HPDE6-E6E7 (cell line): Measurements from ENCODE around the gene LOX.

Experiments used
- DNase-seq: peaks from one replicate; pipeline ENCODE4 v3.0.0; 2011; ENCODE audit warnings: missing footprints; ENCODE audit errors: extremely low spot score

The LOX gene

DNA sequence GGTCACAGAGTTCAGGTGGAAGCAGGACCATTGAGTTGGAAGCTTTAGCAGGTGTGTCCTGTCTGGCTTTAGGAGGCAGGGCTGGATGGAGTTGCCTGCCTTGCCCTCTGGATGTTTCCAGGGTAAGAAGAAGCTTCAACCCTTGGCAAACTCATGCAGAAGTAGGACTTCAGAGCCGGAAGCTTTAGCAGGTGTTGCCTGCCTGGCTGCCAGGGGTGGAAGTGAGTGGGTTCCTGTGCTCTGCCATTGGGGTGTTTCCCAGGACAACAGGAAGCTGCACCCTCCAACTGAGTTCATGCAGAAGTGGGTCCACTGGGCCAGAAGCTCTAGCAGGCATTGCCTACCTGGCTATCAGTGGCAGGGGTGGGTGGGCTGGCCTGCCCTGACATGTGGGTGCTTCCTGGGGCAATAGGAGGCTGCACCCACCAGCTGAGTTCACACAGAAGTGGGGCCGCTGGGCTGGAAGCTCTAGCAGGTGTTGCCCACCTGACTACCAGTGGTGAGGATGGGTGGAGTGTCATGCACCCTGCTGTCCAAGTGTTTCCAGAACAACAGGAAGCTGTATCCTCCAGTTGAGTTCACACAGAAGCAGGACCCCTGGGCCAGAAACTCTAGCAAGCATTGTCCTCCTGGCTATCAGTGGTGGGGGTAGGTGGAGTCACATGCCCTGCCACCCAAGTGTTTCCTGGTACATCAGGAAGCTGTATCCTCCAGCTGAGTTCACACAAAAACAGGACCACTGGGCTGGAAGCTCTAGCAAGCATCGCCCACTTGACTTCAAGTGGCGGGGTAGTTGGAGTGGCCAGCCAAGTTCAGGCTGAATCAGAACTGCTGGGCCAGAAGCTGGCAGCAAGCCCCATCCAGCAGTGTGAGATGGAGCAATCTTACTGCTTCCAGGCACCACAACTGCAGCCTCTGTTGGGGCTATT lies 24.6 kb downstream of the LOX start:
- DNase-seq = no peak

DNA sequence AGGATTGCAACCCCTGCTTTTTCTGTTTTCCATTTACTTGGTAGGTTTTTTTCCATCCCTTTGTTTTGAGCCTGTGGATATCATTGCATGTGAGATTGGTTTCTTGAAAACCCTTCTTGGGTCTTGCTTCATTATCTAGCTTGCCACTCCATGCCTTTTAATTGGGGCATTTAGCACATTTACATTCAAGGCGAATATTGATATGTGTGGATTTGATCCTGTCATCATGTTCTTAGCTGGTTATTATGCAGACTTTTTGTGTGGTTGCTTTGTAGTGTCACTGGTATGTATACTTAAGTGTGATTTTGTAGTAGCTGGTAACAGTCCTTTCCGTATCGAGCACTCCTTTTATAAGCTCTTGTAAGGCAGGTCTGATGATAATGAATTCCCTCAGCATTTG lies 26.5 kb downstream of the LOX start:
- DNase-seq = no peak

GRCh38 chr5:122050959-122051358 lies 27.1 kb downstream of the LOX start:
- DNase-seq = no peak

DNA sequence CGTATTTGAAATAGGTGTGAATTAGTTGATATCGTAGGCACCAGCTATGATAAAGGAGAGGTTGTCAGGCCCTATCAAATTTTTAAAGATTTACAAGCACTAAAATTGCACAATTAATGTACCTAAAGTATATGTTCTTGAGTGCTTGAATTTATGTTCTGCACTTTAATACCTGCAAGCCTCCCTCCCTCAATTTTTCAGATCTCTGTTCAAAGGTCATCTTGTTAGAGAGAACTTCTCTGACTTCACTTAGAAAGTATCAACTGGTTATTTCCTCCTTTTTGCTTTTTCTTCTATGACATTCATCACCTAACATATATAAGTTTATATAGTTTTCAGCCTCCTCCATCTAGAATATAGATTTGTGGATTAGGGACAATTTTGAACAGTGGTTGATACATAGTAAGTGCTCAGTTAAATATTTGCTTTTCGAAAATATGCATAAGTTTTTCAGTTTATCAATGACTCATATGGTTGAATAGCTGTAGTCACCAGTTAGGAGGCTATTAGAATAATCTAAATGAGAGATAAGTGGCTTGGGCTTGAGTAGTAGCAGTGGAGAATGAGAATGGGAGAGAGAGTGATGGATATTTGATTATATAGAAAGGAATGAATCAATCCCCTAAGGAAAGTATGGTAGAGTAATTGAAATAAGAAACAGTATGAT lies 37.3 kb downstream of the LOX start:
- no peak for DNase-seq

- DNase-seq = no peak
Observed at GRCh38 chr5:122036326-122036725, 41.7 kb downstream of the LOX start.

GRCh38 chr5:122035913-122036312 lies 42.1 kb downstream of the LOX start:
- DNase-seq = no peak

- DNase-seq = no peak
Observed at GRCh38 chr5:122031836-122032235, 46.2 kb downstream of the LOX start.

DNA sequence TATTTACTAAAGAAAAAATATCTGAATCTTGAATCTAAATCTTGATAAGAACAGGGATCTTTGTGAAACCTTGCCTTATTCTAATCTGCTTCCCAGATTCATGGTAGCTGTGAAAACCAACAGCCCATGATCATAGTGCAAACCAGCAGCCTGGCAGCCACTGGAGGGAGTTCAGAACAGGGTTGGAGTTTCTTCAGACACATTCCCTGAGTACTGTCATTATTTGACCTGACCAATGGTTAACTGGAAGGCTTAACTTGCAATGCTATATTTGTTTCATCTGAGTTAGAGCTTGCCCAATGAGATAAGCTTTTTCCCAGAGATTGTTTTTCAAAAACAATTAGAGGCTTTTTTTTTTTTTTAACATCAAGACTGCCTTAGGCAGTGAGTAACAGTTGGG lies 47.8 kb downstream of the LOX start:
- DNase-seq = no peak

- no peak for DNase-seq
Observed at GRCh38 chr5:122029818-122030217, 48.2 kb downstream of the LOX start.

DNA sequence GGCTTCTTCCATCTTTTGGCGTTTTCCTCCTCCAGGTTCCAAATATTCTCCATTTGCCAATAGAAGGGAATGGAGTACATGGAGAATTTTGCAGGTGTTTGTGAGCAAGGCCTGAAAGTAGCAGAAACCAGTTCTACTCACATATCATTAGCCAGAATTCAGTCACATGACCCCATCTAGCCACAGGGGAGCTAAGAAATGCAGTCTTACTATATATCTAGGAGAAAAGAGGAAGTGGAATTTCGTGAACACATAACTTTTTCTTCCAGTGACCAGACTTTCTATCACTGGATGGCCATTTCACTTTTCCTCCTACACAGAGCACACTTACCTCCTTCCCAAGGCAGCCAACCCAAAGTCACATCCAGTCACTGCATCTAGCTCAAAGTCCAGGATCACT lies 55.1 kb downstream of the LOX start:
- no peak for DNase-seq

GRCh38 chr5:122019919-122020590 lies 58.0 kb downstream of the LOX start:
- DNase-seq = no peak

DNA sequence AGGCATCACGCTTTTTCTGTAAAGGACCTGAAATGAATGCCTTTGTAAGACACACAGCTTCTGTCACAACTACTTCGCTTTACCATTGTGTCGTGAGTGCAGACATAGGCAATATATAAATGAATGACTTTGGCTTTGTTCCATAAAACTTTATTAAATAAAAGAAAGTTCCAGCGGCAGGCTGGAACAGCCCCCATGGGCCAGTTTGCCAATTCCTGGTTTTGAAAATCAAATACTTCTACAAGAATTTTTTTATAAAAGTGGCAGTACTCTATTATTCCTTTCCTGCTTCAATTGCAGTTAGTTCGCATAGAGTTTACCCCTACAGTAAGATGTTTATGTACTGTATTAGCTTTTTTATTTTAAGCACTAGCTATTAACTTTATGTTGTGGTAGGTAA lies 62.6 kb downstream of the LOX start:
- DNase-seq = no peak

DNA sequence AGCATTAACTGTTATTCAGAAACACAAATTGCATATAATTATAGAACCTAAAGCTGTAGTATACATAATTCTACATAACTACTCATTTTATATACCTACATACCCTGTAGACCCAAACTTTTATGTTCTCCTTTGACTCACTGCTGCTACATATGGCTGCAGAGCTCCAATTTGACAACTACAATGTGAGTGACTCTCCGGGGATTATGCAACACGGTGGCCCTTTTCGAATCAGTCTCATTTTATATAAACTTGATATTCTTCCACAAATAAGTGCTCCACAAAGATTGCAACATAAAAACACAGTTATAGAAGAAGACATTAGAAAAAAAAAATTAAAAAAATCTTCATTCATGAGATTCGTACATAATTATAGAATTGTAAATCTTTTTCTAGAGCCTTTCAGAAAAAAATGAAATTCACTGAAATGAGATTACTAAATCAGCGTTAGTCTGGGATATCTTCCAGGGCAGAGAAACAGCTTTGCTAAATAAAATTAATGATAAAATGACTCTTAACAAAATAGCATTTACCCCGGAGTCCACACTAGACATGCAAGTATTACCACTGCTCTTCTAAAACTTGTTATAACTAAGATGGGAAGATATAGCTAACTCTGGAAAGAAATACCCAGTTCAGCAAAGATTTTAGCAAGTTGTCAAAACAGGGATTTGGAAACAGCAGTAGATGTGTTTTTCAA lies 63.7 kb downstream of the LOX start:
- DNase-seq = no peak
